Uterus (tissue), 2 donors: ENCODE results near the gene NAV2.

Experiments
- POLR2A ChIP-seq, 2 donors: fragments of 450-650 bp; IDR thresholded peaks; one replicate each; pipeline ENCODE4 v1.6.1; 2016; ENCODE audit warnings: antibody characterized with exemption in 2 of 2, mild to moderate bottlenecking in 1 of 2, moderate library complexity in 1 of 2
- TF ChIP-seq, protein P1 (sequence below), 4 experiments: fragments of 200-600 bp in 2 of 4; fragments of 450-650 bp in 2 of 4; sonication (generic) in 2 of 4; IDR thresholded peaks; one replicate each; pipeline ENCODE4 v1.5.1; 2016 to 2019; ENCODE audit warnings: antibody characterized with exemption in 4 of 4, mild to moderate bottlenecking in 2 of 4, moderate library complexity in 1 of 4

DNA sequence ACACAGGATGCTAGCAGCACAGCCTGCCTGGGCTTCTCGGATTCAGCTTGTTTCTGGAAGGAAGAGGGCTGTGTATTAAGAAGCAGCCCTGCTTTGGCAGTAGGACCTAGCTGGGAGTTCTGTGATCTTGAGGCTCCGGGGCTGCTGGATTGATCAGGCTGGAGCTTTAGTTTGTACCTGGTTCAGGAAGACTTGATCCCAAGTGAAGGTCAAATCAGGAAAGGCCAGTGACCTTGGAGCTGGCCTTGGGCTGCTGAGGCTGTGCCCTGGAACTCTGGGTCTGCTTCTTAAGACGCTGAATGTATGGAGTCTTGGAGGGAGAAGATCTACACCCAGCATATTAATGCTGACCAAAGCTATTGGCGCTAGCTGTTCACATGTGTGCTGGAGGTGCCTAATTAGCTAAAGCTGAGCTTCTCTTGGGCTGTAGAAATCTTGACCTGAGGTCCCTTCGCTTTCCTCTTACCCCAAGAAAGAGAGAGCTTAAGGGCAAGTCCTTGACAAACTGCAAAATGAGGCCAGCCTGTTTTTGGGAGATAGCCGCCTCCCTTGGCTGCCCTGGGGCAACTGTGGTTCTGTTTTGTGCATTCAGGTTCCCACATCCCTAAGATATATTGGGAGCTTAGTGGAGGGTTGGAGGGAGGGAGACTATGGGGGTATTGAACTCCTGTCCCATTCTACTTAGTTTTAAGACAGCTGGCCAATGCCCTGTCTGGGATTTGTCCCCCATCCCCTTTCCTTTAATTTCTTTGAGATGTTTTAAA lies 311.7 kb downstream of the NAV2 start:
- TF ChIP-seq POLR2A (IDR thresholded peaks at IDR 0.05): no peak
- TF ChIP-seq, protein P1, sequence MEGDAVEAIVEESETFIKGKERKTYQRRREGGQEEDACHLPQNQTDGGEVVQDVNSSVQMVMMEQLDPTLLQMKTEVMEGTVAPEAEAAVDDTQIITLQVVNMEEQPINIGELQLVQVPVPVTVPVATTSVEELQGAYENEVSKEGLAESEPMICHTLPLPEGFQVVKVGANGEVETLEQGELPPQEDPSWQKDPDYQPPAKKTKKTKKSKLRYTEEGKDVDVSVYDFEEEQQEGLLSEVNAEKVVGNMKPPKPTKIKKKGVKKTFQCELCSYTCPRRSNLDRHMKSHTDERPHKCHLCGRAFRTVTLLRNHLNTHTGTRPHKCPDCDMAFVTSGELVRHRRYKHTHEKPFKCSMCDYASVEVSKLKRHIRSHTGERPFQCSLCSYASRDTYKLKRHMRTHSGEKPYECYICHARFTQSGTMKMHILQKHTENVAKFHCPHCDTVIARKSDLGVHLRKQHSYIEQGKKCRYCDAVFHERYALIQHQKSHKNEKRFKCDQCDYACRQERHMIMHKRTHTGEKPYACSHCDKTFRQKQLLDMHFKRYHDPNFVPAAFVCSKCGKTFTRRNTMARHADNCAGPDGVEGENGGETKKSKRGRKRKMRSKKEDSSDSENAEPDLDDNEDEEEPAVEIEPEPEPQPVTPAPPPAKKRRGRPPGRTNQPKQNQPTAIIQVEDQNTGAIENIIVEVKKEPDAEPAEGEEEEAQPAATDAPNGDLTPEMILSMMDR (IDR thresholded peaks at IDR 0.05): no peak
